ENCODE measurements around the gene NBPF14.
A peak's percentile ranks its signal among the peaks of the same experiment; 100 is the strongest.
"Not testable (repeated sequence)": the region's sequence is repeated elsewhere in the genome, so short reads cannot be mapped to it uniquely, and the experiment has no call there.

The NBPF14 gene, protein sequence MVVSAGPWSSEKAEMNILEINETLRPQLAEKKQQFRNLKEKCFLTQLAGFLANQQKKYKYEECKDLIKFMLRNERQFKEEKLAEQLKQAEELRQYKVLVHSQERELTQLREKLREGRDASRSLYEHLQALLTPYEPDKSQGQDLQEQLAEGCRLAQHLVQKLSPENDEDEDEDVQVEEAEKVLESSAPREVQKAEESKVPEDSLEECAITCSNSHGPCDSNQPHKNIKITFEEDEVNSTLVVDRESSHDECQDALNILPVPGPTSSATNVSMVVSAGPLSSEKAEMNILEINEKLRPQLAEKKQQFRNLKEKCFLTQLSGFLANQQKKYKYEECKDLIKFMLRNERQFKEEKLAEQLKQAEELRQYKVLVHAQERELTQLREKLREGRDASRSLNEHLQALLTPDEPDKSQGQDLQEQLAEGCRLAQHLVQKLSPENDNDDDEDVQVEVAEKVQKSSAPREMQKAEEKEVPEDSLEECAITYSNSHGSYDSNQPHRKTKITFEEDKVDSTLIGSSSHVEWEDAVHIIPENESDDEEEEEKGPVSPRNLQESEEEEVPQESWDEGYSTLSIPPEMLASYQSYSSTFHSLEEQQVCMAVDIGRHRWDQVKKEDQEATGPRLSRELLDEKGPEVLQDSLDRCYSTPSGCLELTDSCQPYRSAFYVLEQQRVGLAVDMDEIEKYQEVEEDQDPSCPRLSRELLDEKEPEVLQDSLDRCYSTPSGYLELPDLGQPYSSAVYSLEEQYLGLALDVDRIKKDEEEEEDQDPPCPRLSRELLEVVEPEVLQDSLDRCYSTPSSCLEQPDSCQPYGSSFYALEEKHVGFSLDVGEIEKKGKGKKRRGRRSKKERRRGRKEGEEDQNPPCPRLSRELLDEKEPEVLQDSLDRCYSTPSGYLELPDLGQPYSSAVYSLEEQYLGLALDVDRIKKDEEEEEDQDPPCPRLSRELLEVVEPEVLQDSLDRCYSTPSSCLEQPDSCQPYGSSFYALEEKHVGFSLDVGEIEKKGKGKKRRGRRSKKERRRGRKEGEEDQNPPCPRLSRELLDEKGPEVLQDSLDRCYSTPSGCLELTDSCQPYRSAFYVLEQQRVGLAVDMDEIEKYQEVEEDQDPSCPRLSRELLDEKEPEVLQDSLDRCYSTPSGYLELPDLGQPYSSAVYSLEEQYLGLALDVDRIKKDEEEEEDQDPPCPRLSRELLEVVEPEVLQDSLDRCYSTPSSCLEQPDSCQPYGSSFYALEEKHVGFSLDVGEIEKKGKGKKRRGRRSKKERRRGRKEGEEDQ (N-terminal part only)

DNA sequence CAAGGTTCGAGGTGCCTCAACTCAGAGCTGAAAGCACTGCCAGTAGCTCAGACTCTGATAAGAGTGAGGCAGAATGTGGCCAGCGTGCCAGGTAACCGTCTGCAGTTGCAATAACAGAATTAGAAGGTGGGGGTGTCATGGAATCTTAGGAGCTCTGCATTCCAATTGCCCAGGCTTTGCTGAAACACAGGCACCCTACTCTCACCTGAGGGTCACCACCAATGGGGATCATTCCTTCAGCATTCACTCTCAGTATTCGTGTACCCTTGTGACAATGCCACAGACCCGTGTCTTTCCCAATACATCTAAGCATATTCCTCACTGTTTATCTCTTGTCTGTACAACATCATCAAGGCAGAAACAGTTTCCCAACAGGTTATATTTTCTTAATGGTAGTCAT, at the start of gene NBPF14:
TSS of gene NBPF14 (minus strand) at position 101 of the 400 bp plus-strand sequence. CDS start 294 bp downstream, outside the sequence.
- DNase-seq: not testable (repeated sequence)

DNA sequence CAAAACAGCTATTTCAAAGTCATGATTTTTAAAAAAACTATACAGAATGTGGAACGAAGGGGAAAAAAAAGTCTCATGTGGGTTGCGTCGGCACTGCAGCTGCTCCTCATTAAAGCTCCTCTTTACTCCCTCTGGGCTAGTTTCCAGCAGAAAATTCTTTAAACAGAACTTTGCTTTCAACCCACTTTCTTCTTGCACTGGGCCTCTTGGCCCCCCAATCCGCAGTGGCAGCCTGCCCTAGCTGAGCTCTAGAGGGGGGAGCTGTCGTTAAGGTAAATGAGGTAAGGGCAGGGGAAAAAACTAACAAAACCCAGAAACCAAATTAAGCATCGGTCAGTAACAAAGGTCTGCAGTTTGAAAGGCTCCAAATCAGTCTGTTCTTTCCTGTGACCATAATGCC, 29.6 kb upstream of the NBPF14 start:
- not testable (repeated sequence) for DNase-seq

DNA sequence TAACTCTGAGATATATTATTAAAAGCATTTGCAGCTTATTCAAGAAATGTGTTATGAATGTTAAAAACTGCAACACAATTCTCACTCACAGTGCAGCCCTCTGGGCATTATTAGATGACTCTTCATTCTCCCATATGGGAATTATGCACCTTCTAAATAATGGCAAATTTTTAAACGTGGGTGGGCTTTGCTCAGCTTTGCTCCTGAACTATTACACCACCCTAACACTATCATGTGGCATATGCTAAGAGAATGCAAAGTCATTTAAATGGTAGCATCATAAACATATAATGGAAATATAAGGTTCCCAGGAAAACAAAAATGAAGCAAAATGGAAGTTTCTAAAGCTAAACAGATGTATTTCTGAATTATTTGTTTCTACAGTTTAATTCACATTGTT, 22.4 kb upstream of the NBPF14 start:
- DNase-seq: not testable (repeated sequence)

DNA sequence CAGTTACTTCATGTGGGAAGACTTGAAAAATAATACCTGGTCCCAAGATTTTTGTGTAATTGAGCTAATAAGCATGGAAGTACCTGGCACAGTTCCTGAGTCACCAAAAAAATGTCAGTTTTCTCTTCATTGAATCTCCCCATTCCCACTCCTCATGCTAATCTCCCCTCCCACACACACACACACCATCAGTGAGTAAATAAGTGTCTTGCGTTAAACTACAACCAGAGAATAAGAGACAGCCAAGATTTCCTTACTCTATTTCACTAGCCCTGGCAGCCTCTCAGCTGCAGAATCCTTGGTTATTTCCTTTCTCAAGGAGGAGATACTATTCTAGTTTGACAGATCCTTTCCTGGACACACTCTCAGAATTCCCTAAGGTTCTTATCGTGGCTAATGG, 9.5 kb upstream of the NBPF14 start:
- DNase-seq: not testable (repeated sequence)

DNA sequence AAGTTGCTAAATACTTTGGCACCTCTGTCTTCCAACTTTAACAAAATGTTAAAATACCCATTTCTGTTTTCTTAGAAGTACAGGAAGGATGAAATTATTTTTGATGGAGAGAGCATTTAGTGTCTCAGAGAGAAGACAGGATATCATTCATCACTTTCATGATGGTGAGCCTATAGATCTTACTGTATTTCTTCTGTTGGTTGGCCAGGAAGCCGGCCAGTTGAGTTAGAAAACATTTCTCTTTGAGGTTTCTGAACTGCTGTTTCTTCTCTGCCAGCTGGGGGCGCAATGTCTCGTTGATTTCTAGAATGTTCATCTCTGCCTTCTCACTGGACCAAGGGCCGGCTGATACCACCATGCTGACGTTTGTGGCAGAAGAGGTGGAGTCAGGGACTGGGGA, 451 bp downstream of the NBPF14 start:
- not testable (repeated sequence) for DNase-seq

DNA sequence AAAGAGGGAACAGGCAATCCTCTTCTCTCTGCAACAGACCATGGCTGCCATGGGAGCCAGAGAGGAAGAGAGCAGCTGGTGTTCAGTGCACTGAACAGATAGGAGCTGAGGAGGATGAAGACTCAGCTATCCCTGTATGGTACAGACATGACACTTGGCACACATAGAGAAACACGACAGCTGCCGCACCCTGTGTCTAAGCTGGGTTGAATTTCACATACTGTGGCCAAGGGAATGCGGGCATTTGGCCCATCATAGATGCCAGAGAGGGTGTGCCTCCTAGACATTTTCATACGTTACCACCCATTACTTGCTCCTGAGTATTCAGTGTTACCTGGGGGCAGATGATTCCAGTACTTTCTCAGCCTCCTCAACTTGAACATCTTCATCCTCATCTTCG, 4.7 kb downstream of the NBPF14 start:
- DNase-seq: not testable (repeated sequence)

DNA sequence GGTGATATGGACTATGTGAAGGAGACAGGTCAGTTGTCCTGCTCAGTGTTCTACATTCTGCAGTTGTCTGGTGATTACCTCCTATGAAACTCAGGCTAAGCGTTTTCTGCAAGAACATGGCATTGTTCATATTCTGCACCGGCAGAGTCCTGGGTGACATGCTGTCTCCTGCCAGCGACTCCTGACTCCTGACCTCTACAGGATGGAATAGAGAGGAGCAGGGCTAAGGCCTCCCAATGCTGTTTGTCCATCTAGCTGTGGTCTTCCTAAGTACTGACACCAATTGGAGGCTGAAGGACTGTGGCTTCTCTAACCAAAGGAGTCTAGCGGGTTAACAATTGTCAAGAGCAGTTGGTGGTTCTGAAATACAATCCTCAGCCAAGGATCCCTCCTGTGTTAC, 63.7 kb downstream of the NBPF14 start:
- DNase-seq: not testable (repeated sequence)

DNA sequence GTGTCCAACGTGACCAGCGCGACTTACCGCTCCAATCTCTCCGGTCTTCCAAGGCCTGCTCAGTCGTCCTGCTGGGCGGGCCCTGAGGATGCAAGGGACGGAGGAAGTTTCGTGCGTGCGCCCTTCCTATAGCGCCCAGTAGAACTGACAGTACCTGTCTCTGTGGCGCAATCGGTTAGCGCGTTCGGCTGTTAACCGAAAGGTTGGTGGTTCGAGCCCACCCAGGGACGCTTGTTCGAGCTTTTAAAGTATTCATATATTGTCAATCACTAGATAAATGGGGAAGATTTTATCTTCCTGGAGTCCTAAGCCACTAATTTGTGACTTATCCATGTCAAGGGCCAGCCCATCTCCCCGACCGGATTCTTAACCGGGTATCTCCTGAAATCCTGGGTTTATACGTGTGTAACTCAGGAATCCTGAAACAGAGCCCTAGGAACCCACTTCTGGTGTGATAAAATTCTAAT, 66.7 kb downstream of the NBPF14 start:
- DNase-seq: peak; percentile 39 to 52 (median 42)

DNA sequence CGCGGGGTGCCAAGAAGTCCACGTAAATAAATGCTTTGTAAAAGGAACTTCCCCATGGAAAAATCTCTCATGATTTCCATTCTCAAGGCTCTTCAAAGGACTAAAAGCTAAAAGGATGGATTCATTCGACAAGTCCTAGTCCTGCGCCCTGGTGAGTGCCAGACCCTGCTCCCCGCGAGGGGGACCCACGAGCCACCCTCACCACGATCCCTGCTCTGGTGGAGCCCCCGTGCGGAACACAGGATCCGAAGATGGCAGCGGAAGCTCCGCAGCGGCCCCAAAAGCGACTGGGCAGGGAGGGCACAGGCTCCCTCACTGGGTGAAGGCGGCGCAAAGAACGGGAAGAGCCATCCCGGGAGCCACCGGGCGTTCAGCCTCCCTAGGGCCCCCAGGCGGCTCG, 67.2 kb downstream of the NBPF14 start:
- not testable (repeated sequence) for DNase-seq

DNA sequence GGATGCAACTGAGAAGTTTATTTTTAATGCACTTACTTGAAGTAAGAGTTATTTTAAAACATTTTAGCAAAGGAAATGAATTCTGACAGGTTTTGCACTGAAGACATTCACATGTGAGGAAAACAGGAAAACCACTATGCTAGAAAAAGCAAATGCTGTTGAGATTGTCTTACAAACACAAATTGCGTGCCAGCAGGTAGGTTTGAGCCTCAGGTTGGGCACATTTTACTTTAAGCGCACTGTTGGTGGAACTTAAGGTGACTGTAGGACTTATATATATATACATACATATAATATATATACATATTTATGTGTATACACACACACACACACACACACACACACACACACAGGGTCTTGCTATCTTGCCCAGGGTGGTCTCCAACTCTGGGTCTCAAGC, 69.2 kb downstream of the NBPF14 start:
- not testable (repeated sequence) for DNase-seq

DNA sequence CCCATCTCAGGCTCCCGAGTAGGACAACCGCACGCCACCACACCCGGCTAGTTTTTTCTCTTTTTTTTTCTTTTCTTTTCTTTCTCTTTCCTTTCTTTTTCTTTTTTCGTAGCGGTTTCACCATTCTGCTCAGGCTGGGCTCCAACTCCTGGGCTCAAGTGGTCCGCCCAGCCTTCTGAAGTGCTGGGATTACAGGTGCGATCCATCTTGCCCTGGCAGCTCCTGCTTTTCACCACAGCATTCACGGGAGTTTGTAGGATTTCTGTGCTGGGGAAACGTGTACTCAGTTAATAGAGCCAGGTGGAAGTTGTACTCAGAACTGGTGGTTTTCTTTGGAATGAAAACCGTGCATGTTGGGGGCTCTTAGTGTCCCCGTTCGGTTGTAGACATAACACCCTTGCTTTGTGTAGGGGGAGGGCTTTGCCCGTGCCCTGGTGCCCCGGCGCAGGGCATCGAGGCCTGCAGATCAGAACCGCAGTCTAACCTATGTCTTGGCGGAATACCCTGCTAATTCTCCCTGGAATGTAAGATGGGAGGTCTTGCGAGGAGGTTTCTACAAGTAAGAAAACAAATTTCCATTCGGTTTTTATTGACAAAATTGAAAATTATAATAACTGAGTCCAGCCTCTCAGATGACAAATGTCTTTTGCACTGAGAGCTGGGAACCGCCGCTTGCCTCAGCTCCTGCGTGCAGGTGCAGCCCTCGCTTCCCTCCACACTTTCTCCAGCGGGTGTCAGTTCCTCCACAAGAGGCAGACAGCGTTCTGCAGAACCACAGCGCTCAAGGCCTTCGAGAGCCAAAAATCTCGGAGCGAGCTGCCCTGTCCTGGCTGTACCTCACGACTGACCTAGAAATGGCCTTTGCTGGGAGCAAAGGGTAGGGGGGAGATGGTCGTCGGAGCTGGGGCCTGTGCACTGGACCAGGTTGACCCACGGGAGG, 72.3 kb downstream of the NBPF14 start:
- not testable (repeated sequence) for DNase-seq

DNA sequence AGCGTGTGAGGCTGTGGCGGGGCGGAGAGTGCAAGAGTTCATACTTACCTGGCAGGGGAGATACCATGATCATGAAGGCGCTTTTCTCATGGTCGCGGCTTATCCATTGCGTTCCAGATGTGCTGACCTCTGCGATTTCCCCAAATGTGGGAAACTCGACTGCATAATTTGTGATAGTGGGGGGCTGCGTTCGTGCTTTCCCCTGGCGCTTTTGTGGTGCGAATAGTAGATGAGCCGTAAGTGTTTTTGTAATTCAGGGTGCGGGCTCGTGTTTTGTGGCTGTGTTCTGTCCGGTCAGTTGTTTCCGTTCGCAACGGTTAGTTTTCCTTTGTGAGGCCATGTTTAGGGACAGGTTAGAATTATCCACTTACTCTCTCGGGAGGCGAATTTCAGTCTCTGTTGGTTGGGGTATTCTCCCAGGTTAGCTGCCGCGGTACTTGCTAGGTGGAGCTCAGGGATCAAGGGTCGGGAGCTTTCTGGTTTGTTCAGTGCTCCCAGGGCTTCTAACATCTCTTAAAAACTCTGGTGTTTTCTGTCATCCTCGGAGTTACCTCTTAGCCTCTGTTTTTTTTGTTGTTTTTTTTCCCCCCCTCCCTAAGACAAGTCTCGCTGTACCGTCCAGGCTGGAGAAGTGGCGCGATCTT, 73.1 kb downstream of the NBPF14 start:
- peak; percentile 69 to 92 (median 76) for DNase-seq

DNA sequence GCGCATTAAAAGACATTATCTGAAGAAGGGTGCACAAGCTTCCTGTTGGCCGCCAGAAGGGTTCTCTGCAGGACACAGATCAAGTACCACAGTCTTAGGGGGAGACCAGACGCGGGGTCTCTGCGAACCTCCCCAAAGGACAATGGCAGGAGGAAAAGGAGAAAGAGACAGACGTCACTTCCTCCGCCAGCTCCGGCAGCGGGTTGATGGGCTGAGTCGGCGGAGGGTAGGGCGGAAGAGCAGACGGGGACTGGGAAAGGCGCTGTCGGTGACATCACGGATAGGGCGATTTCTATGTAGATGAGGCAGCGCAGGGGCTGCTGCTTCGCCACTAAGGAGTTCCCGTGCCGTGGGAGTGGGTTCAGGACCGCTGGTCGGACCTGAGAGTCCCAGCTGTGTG, 73.7 kb downstream of the NBPF14 start:
- peak; percentile 34 to 70 (median 50) for DNase-seq

DNA sequence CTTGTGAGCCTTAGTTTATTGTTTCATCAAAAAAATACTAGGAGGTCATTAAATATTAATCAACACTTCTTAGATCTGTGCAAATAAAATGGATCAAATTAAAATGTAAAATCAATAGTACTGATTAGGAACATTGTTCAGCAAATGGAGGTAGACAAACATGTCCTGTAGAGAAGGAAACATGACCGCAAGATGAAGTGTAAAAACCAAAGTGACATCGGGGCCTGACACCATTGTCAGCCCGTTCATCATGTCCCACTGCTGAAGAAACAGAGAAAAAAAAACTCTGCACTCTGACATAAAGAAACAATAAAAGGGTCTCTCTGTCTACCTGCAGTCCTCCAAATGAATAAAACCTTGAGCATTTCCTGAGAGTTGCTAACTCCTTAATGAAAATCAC, 81.5 kb downstream of the NBPF14 start:
- DNase-seq: not testable (repeated sequence)

DNA sequence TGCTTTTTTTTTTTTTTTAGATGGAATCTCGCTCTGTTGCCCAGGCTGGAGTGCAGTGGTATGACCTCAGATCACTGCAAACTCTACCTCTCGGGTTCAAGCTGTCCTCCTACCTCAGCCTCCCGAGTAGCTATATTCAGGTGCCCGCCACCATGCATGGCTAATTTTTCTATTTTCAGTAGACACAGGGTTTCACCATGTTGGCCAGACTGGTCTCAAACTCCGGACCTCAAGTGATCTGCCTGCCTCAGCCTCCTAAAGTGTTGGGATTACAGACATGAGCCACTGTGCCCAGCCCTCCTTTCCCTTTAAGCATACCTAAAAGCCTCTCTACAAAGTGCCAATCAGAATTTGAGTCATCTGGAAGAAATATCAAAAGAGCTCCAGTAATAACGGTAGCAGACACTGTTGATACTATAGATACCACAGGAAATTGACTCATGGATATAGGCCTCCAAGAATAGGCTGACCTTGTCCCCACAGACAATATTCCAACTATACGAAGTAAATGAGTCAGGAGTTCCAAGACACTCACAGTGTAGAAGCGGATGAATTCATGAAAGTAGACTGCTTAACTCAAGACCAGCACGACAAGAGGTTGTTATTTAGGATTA, 83.1 kb downstream of the NBPF14 start:
- not testable (repeated sequence) for DNase-seq

DNA sequence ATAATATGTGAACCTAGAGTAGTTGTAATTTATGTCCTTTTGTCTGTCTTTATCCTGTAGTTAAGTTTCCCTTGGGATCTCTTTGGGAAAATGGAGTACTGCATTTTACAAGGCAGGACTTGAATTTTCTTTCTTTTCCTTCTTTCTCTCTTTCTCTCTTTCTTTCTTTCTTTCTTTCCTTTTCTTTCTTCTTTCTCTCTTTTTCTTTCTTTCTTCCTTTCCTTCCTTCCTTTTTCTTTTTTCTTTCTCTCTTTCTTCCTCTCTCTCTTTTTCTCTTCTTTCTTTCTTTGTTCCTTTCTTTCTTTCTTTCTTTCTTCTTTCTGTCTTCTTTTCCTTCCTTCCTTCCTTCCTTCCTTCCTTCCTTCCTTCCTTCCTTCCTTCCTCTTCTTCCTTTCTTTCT, 101.9 kb downstream of the NBPF14 start:
- not testable (repeated sequence) for DNase-seq

DNA sequence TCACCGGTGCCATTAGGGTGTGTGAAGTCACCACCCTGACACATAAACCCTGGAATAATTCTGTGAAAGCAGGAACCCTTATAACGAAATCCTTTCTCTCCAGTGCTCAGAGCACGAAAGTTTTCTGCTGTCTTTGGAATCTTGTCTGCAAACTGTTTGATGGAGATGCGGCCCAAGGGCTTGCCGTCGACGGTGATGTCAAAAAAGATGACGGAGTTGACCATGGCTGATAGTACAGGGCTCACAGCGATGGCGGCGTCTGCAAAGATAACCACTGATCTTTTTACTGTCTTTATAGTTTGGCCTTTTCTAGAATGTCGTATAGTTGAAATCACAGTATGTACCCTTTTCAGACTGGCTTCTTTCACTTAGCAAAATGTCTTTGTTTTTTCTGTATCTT, 112.8 kb downstream of the NBPF14 start, which contains the start of gene PPIAL4G:
TSS of gene PPIAL4G (minus strand) at position 274 of the 400 bp plus-strand sequence. CDS start at position 224, 50 bp downstream.
- DNase-seq: not testable (repeated sequence)
